HEK293 (cell line): ENCODE data around the gene ZNF790.

Source experiments
- GLI4 ChIP-seq: fragments of 450-650 bp; formaldehyde crosslinking; IDR thresholded peaks from 2 replicates; pipeline ENCODE4 v1.5.1; 2016; ENCODE audit warnings: missing biosample characterization, missing genetic modification characterization
- REPIN1 ChIP-seq: fragments of 450-650 bp; formaldehyde crosslinking; IDR thresholded peaks from 2 replicates; pipeline ENCODE4 v1.5.1; 2017; ENCODE audit warnings: missing biosample characterization, missing genetic modification characterization, low read depth
- SCRT1 ChIP-seq: fragments of 450-650 bp; formaldehyde crosslinking; IDR thresholded peaks from 2 replicates; pipeline ENCODE4 v1.5.1; 2016; ENCODE audit warnings: missing biosample characterization, missing genetic modification characterization, borderline replicate concordance
- ZBTB8A ChIP-seq: fragments of 450-650 bp; formaldehyde crosslinking; IDR thresholded peaks from 2 replicates; pipeline ENCODE4 v1.5.1; 2016; ENCODE audit warnings: missing biosample characterization, missing genetic modification characterization
- ZNF114 ChIP-seq: fragments of 450-650 bp; formaldehyde crosslinking; IDR thresholded peaks from 2 replicates; pipeline ENCODE4 v1.5.0; 2017; ENCODE audit warnings: missing biosample characterization, missing genetic modification characterization
- ZNF157 ChIP-seq: fragments of 450-650 bp; formaldehyde crosslinking; IDR thresholded peaks from 2 replicates; pipeline ENCODE4 v1.5.1; 2016; ENCODE audit warnings: missing biosample characterization, missing genetic modification characterization
- ZNF221 ChIP-seq: fragments of 450-650 bp; formaldehyde crosslinking; IDR thresholded peaks from 2 replicates; pipeline ENCODE4 v1.5.1; 2017; ENCODE audit warnings: missing biosample characterization, missing genetic modification characterization, borderline replicate concordance
- ZNF23 ChIP-seq: fragments of 450-650 bp; formaldehyde crosslinking; IDR thresholded peaks from 2 replicates; pipeline ENCODE4 v1.5.1; 2016; ENCODE audit warnings: missing biosample characterization, missing genetic modification characterization, borderline replicate concordance
- ZNF302 ChIP-seq: fragments of 450-650 bp; formaldehyde crosslinking; IDR thresholded peaks from 2 replicates; pipeline ENCODE4 v1.5.1; 2016; ENCODE audit warnings: missing biosample characterization, missing genetic modification characterization, low read depth
- ZNF341 ChIP-seq: fragments of 450-650 bp; formaldehyde crosslinking; IDR thresholded peaks from 2 replicates; pipeline ENCODE4; 2016; ENCODE audit warnings: low read depth, missing biosample characterization, missing genetic modification characterization
- ZNF350 ChIP-seq: fragments of 450-650 bp; formaldehyde crosslinking; IDR thresholded peaks from 2 replicates; pipeline ENCODE4 v1.5.0; 2017; ENCODE audit warnings: missing biosample characterization, mild to moderate bottlenecking, missing genetic modification characterization
- ZNF391 ChIP-seq: fragments of 450-650 bp; formaldehyde crosslinking; IDR thresholded peaks from 2 replicates; pipeline ENCODE4 v1.5.1; 2016; ENCODE audit warnings: low read depth, missing biosample characterization, missing genetic modification characterization, borderline replicate concordance
- ZNF623 ChIP-seq: fragments of 450-650 bp; formaldehyde crosslinking; IDR thresholded peaks from 2 replicates; pipeline ENCODE4 v1.5.1; 2016; ENCODE audit warnings: missing biosample characterization, missing genetic modification characterization
- ZNF830 ChIP-seq: fragments of 450-650 bp; IDR thresholded peaks from 2 replicates; pipeline ENCODE4 v1.5.0; 2018; ENCODE audit warnings: missing biosample characterization, missing genetic modification characterization, low read depth, mild to moderate bottlenecking, moderate library complexity
- TF ChIP-seq, protein P1 (sequence below): fragments of 450-650 bp; formaldehyde crosslinking; IDR thresholded peaks from 2 replicates; pipeline ENCODE4 v1.5.1; 2016; ENCODE audit warnings: missing biosample characterization, missing genetic modification characterization
- TF ChIP-seq, protein P2 (sequence below): fragments of 450-650 bp; formaldehyde crosslinking; IDR thresholded peaks from 2 replicates; pipeline ENCODE4 v1.5.1; 2016; ENCODE audit warnings: missing biosample characterization, missing genetic modification characterization
- TF ChIP-seq, protein P3 (sequence below): fragments of 450-650 bp; formaldehyde crosslinking; IDR thresholded peaks from 2 replicates; pipeline ENCODE4 v1.5.1; 2016; ENCODE audit warnings: missing biosample characterization, missing genetic modification characterization
- TF ChIP-seq, protein P4 (sequence below): fragments of 450-650 bp; formaldehyde crosslinking; IDR thresholded peaks from 2 replicates; pipeline ENCODE4 v1.5.1; 2016; ENCODE audit warnings: missing biosample characterization, missing genetic modification characterization
- TF ChIP-seq, protein P5 (sequence below): fragments of 450-650 bp; formaldehyde crosslinking; IDR thresholded peaks from 2 replicates; pipeline ENCODE4 v1.5.1; 2016; ENCODE audit warnings: missing biosample characterization, missing genetic modification characterization
- TF ChIP-seq, protein P6 (sequence below): fragments of 450-650 bp; IDR thresholded peaks from 2 replicates; pipeline ENCODE4 v1.5.1; 2018; ENCODE audit warnings: missing biosample characterization, missing genetic modification characterization
- TF ChIP-seq, protein P7 (sequence below): fragments of 450-650 bp; formaldehyde crosslinking; IDR thresholded peaks from 2 replicates; pipeline ENCODE4 v1.5.1; 2016; ENCODE audit warnings: missing biosample characterization, missing genetic modification characterization
- TF ChIP-seq, protein P8 (sequence below): fragments of 450-650 bp; formaldehyde crosslinking; IDR thresholded peaks from 2 replicates; pipeline ENCODE4 v1.5.1; 2016; ENCODE audit warnings: missing biosample characterization, missing genetic modification characterization

Gene ZNF790

DNA sequence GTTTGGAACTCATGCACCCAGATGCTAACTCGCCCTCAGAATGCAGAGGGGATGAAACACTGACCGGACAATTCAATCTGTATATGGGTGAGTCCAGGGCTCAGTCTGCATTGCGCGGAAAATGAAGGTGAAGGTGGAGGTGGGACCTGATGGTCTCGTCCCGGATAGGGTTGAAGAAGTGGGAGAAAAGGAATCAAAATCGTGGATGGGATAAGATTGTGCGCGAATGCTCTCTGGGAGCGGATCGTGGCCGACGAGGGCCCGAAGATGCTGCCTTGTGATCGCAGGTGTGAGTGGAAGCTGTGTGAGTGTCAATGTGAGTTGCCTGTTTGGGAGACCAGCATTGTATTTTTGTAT, 65.0 kb downstream of the ZNF790 start (continued):
- TF ChIP-seq, protein P1, sequence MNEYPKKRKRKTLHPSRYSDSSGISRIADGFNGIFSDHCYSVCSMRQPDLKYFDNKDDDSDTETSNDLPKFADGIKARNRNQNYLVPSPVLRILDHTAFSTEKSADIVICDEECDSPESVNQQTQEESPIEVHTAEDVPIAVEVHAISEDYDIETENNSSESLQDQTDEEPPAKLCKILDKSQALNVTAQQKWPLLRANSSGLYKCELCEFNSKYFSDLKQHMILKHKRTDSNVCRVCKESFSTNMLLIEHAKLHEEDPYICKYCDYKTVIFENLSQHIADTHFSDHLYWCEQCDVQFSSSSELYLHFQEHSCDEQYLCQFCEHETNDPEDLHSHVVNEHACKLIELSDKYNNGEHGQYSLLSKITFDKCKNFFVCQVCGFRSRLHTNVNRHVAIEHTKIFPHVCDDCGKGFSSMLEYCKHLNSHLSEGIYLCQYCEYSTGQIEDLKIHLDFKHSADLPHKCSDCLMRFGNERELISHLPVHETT (tag by site-specific recombination), result peak; percentile 67; the same call in 1 of the 2 replicates
- TF ChIP-seq, protein P2, sequence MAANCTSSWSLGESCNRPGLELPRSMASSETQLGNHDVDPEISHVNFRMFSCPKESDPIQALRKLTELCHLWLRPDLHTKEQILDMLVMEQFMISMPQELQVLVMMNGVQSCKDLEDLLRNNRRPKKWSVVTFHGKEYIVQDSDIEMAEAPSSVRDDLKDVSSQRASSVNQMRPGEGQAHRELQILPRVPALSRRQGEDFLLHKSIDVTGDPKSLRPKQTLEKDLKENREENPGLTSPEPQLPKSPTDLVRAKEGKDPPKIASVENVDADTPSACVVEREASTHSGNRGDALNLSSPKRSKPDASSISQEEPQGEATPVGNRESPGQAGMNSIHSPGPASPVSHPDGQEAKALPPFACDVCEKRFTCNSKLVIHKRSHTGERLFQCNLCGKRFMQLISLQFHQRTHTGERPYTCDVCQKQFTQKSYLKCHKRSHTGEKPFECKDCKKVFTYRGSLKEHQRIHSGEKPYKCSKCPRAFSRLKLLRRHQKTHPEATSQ, result no peak
- TF ChIP-seq ZNF302 (peak; percentile 86; the same call in 1 of the 2 replicates), GLI4 (tag by site-specific recombination) (no peak), REPIN1 (tag by site-specific recombination) (0 out of 2 replicates have a peak, but pooled peaks have one; percentile 66), ZNF391 (tag by site-specific recombination) (peak; percentile 77; the same call in 1 of the 2 replicates), ZNF23 (tag by site-specific recombination) (no peak), ZNF157 (tag by site-specific recombination) (peak; percentile 61; the same call in 1 of the 2 replicates), ZBTB8A (no peak; the same call in 1 of the 2 replicates), ZNF623 (tag by site-specific recombination) (no peak), SCRT1 (tag by site-specific recombination) (no peak), ZNF350 (no peak), ZNF341 (peak; percentile 7; the same call in 1 of the 2 replicates), ZNF221 (tag by site-specific recombination) (no peak), ZNF114 (tag by site-specific recombination) (no peak), ZNF830 (tag by site-specific recombination) (no peak)
- TF ChIP-seq, protein P3, sequence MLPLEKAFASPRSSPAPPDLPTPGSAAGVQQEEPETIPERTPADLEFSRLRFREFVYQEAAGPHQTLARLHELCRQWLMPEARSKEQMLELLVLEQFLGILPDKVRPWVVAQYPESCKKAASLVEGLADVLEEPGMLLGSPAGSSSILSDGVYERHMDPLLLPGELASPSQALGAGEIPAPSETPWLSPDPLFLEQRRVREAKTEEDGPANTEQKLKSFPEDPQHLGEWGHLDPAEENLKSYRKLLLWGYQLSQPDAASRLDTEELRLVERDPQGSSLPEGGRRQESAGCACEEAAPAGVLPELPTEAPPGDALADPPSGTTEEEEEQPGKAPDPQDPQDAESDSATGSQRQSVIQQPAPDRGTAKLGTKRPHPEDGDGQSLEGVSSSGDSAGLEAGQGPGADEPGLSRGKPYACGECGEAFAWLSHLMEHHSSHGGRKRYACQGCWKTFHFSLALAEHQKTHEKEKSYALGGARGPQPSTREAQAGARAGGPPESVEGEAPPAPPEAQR (tag by site-specific recombination), result peak; percentile 86; the same call in 1 of the 2 replicates
- TF ChIP-seq, protein P4, sequence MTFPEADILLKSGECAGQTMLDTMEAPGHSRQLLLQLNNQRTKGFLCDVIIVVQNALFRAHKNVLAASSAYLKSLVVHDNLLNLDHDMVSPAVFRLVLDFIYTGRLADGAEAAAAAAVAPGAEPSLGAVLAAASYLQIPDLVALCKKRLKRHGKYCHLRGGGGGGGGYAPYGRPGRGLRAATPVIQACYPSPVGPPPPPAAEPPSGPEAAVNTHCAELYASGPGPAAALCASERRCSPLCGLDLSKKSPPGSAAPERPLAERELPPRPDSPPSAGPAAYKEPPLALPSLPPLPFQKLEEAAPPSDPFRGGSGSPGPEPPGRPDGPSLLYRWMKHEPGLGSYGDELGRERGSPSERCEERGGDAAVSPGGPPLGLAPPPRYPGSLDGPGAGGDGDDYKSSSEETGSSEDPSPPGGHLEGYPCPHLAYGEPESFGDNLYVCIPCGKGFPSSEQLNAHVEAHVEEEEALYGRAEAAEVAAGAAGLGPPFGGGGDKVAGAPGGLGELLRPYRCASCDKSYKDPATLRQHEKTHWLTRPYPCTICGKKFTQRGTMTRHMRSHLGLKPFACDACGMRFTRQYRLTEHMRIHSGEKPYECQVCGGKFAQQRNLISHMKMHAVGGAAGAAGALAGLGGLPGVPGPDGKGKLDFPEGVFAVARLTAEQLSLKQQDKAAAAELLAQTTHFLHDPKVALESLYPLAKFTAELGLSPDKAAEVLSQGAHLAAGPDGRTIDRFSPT (tag by site-specific recombination), result no peak
- TF ChIP-seq, protein P5, sequence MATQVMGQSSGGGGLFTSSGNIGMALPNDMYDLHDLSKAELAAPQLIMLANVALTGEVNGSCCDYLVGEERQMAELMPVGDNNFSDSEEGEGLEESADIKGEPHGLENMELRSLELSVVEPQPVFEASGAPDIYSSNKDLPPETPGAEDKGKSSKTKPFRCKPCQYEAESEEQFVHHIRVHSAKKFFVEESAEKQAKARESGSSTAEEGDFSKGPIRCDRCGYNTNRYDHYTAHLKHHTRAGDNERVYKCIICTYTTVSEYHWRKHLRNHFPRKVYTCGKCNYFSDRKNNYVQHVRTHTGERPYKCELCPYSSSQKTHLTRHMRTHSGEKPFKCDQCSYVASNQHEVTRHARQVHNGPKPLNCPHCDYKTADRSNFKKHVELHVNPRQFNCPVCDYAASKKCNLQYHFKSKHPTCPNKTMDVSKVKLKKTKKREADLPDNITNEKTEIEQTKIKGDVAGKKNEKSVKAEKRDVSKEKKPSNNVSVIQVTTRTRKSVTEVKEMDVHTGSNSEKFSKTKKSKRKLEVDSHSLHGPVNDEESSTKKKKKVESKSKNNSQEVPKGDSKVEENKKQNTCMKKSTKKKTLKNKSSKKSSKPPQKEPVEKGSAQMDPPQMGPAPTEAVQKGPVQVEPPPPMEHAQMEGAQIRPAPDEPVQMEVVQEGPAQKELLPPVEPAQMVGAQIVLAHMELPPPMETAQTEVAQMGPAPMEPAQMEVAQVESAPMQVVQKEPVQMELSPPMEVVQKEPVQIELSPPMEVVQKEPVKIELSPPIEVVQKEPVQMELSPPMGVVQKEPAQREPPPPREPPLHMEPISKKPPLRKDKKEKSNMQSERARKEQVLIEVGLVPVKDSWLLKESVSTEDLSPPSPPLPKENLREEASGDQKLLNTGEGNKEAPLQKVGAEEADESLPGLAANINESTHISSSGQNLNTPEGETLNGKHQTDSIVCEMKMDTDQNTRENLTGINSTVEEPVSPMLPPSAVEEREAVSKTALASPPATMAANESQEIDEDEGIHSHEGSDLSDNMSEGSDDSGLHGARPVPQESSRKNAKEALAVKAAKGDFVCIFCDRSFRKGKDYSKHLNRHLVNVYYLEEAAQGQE (tag by site-specific recombination), result no peak; the same call in 1 of the 2 replicates
- TF ChIP-seq, protein P6, sequence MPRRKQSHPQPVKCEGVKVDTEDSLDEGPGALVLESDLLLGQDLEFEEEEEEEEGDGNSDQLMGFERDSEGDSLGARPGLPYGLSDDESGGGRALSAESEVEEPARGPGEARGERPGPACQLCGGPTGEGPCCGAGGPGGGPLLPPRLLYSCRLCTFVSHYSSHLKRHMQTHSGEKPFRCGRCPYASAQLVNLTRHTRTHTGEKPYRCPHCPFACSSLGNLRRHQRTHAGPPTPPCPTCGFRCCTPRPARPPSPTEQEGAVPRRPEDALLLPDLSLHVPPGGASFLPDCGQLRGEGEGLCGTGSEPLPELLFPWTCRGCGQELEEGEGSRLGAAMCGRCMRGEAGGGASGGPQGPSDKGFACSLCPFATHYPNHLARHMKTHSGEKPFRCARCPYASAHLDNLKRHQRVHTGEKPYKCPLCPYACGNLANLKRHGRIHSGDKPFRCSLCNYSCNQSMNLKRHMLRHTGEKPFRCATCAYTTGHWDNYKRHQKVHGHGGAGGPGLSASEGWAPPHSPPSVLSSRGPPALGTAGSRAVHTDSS (tag by site-specific recombination), result no peak
- TF ChIP-seq, protein P7, sequence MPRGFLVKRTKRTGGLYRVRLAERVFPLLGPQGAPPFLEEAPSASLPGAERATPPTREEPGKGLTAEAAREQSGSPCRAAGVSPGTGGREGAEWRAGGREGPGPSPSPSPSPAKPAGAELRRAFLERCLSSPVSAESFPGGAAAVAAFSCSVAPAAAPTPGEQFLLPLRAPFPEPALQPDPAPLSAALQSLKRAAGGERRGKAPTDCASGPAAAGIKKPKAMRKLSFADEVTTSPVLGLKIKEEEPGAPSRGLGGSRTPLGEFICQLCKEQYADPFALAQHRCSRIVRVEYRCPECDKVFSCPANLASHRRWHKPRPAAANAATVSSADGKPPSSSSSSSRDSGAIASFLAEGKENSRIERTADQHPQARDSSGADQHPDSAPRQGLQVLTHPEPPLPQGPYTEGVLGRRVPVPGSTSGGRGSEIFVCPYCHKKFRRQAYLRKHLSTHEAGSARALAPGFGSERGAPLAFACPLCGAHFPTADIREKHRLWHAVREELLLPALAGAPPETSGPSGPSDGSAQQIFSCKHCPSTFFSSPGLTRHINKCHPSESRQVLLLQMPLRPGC (tag by site-specific recombination), result no peak
- TF ChIP-seq, protein P8, sequence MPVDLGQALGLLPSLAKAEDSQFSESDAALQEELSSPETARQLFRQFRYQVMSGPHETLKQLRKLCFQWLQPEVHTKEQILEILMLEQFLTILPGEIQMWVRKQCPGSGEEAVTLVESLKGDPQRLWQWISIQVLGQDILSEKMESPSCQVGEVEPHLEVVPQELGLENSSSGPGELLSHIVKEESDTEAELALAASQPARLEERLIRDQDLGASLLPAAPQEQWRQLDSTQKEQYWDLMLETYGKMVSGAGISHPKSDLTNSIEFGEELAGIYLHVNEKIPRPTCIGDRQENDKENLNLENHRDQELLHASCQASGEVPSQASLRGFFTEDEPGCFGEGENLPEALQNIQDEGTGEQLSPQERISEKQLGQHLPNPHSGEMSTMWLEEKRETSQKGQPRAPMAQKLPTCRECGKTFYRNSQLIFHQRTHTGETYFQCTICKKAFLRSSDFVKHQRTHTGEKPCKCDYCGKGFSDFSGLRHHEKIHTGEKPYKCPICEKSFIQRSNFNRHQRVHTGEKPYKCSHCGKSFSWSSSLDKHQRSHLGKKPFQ, result peak; percentile 70; the same call in 1 of the 2 replicates
